ENCODE measurements around the gene FDCSP. TPM values are rescaled to one million over a fixed set of nuclear protein-coding genes. Genes with fewer than 3 reads are reported as not detected.

Gene FDCSP
- total RNA-seq, 1 donor from 2014 or later: not detected

GRCh38 chr4:70251945-70252277 lies 26.0 kb downstream of the FDCSP start:
- no peaks in the 10 kb centered on the region for H3K36me3 ChIP-seq (ENCODE audit: control insufficient read depth, insufficient read depth, low read length)
- no peak overlapping the region for H3K4me3 ChIP-seq (ENCODE audit: low read depth, low read length)
- no peaks in the 10 kb centered on the region for H3K27me3 ChIP-seq (ENCODE audit: control insufficient read depth, insufficient read depth, low read length)
- no peak for TF ChIP-seq CTCF (IDR thresholded peaks at IDR 0.05; ENCODE audit: insufficient read depth, low read length, poor library complexity, severe bottlenecking)
- no peak for DNase-seq (ENCODE audit: low read depth)

GRCh38 chr4:70269674-70270073 lies 43.8 kb downstream of the FDCSP start:
- peak; percentile 22 for TF ChIP-seq CTCF (IDR thresholded peaks at IDR 0.05; ENCODE audit: insufficient read depth, low read length, poor library complexity, severe bottlenecking)
- no peak for DNase-seq (ENCODE audit: low read depth)
- no peaks in the 10 kb centered on the region for H3K27me3 ChIP-seq (ENCODE audit: control insufficient read depth, insufficient read depth, low read length)
- H3K4me3 ChIP-seq (ENCODE audit: low read depth, low read length): no peak overlapping the region
- H3K36me3 ChIP-seq (ENCODE audit: control insufficient read depth, insufficient read depth, low read length): no peaks in the 10 kb centered on the region

GRCh38 chr4:70277121-70277520 lies 51.2 kb downstream of the FDCSP start:
- H3K4me3 ChIP-seq (ENCODE audit: low read depth, low read length): no peak overlapping the region
- H3K27me3 ChIP-seq (ENCODE audit: control insufficient read depth, insufficient read depth, low read length): no peaks in the 10 kb centered on the region
- no peak for TF ChIP-seq CTCF (IDR thresholded peaks at IDR 0.05; ENCODE audit: insufficient read depth, low read length, poor library complexity, severe bottlenecking)
- no peak for DNase-seq (ENCODE audit: low read depth)
- no peaks in the 10 kb centered on the region for H3K36me3 ChIP-seq (ENCODE audit: control insufficient read depth, insufficient read depth, low read length)

GRCh38 chr4:70280567-70280966 lies 54.6 kb downstream of the FDCSP start:
- no peak for TF ChIP-seq CTCF (IDR thresholded peaks at IDR 0.05; ENCODE audit: insufficient read depth, low read length, poor library complexity, severe bottlenecking)
- Histone ChIP-seq H3K4me3 (ENCODE audit: low read depth, low read length) (no peak overlapping the region), H3K27me3 (ENCODE audit: control insufficient read depth, insufficient read depth, low read length) (no peaks in the 10 kb centered on the region), H3K36me3 (ENCODE audit: control insufficient read depth, insufficient read depth, low read length) (no peaks in the 10 kb centered on the region)
- DNase-seq (ENCODE audit: low read depth): no peak

Other genes starting within 250 kb of the FDCSP start
- not detected in 2 replicates for gene STATH, start 230.2 kb upstream of the FDCSP start, total RNA-seq
- gene HTN3, start 197.7 kb upstream of the FDCSP start, total RNA-seq: not detected in 2 replicates
- gene HTN1, start 175.7 kb upstream of the FDCSP start, total RNA-seq: not detected in 2 replicates
- gene PRR27, start 71.9 kb upstream of the FDCSP start, total RNA-seq: not detected in 2 replicates
- gene ODAM, start 30.4 kb upstream of the FDCSP start, total RNA-seq: not detected in 2 replicates
- not detected in 2 replicates for gene CSN3, start 16.5 kb downstream of the FDCSP start, total RNA-seq
- gene CABS1, start 108.9 kb downstream of the FDCSP start, total RNA-seq: not detected in 2 replicates
- not detected in 2 replicates for gene SMR3A, start 134.6 kb downstream of the FDCSP start, total RNA-seq
- gene SMR3B, start 157.0 kb downstream of the FDCSP start, total RNA-seq: not detected in 2 replicates
- gene OPRPN, start 171.8 kb downstream of the FDCSP start, total RNA-seq: not detected in 2 replicates
- gene MUC7, start 246.1 kb downstream of the FDCSP start, total RNA-seq: not detected in 2 replicates

All from kidney epithelial cell (primary cell).